ENCODE measurements around the gene NR5A2. TPM values are rescaled to one million over a fixed set of nuclear protein-coding genes. Genes with fewer than 3 reads are reported as not detected.

NR5A2 gene
- total RNA-seq, 1 donor from 2014 or later = not detected

DNA sequence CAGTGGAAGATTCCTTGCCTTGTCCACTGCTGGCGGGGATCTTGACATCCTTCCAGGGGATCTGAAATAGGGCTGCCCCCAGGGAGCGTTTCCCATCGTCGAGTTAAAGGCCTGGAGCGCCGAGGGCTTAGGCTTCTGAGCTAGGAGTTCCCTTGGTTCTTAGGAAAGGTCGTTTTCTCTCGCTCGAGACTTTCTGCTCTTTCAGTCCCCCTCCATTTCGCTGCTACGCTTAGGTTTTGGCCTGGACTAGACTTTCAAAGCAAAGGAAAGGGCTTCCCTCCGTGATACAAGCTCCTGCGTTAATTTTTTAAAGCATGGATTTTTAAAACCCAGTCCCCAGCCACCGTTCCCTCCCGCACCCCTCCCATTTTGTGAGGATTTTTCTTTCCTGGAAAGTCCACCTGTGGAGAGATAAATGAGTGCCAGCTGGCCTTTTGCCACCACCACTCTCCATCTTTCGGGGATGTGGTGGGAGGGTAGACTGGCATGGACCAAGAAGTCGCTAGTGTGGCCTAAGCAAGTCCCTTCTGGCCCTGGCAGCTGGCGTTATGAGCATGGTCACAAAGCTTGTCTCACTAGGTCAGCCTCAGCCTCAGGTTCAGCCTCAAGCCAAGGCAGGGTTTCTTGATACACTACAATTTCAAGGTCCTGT, 9.2 kb downstream of the NR5A2 start:
- Histone ChIP-seq H3K36me3 (ENCODE audit: control insufficient read depth, insufficient read depth, low read length) (no peaks in the 10 kb centered on the region), H3K27me3 (ENCODE audit: control insufficient read depth, insufficient read depth, low read length) (peaks cover 61% of the 10 kb centered on the region), H3K4me3 (ENCODE audit: low read depth, low read length) (no peak overlapping the region)
- TF ChIP-seq, protein P1, sequence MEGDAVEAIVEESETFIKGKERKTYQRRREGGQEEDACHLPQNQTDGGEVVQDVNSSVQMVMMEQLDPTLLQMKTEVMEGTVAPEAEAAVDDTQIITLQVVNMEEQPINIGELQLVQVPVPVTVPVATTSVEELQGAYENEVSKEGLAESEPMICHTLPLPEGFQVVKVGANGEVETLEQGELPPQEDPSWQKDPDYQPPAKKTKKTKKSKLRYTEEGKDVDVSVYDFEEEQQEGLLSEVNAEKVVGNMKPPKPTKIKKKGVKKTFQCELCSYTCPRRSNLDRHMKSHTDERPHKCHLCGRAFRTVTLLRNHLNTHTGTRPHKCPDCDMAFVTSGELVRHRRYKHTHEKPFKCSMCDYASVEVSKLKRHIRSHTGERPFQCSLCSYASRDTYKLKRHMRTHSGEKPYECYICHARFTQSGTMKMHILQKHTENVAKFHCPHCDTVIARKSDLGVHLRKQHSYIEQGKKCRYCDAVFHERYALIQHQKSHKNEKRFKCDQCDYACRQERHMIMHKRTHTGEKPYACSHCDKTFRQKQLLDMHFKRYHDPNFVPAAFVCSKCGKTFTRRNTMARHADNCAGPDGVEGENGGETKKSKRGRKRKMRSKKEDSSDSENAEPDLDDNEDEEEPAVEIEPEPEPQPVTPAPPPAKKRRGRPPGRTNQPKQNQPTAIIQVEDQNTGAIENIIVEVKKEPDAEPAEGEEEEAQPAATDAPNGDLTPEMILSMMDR (IDR thresholded peaks at IDR 0.05; ENCODE audit: insufficient read depth, low read length, severe bottlenecking) = no peak
- DNase-seq (ENCODE audit: low read depth) = no peak
- FAIRE-seq = no peak

DNA sequence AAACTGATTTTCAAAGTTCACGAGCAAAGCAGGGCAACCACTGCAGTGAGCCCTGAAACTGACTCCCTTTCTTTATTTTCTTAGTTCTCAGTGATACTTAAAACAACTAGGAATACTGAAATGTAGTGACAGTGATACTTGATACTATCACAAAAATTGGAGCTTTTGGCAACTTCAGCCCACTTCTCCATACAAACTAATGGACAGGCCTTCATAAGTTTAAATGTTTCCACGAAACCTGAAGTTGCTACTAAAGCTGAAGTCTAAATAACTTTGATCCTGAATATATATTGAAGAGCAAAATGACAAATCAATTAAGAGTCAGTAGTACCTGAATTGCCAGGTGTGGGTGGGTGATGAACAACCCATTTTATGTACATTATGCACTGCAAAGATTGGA, 10.0 kb downstream of the NR5A2 start:
- H3K4me3 ChIP-seq (ENCODE audit: low read depth, low read length) = no peak overlapping the region
- FAIRE-seq (no peak), DNase-seq (ENCODE audit: low read depth) (no peak)
- H3K27me3 ChIP-seq (ENCODE audit: control insufficient read depth, insufficient read depth, low read length) = peaks cover 68% of the 10 kb centered on the region
- H3K36me3 ChIP-seq (ENCODE audit: control insufficient read depth, insufficient read depth, low read length) = no peaks in the 10 kb centered on the region
- TF ChIP-seq, protein P1 (IDR thresholded peaks at IDR 0.05; ENCODE audit: insufficient read depth, low read length, severe bottlenecking) = no peak

DNA sequence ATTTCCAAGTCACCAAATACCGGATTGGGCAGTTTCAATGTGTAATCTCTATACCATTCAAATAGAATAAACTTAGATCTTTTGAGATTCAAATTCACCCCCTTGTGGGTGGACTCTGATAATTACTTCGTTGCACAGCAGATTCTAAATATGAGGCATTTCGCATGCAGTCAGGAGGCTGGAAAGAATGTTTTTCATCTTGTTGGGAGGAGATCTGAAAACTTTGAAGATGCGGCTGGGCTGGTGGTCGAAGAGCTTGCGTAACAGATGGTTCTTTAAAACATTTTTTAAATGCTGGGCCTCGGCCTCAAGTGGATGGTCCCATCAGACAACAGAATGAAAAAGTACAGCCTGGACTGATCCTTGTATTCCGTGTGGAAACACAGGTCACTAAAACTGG, 10.4 kb downstream of the NR5A2 start:
- H3K27me3 ChIP-seq (ENCODE audit: control insufficient read depth, insufficient read depth, low read length) = peaks cover 72% of the 10 kb centered on the region
- DNase-seq (ENCODE audit: low read depth) (no peak), FAIRE-seq (no peak)
- H3K36me3 ChIP-seq (ENCODE audit: control insufficient read depth, insufficient read depth, low read length) = no peaks in the 10 kb centered on the region
- TF ChIP-seq, protein P1 (IDR thresholded peaks at IDR 0.05; ENCODE audit: insufficient read depth, low read length, severe bottlenecking) = no peak
- H3K4me3 ChIP-seq (ENCODE audit: low read depth, low read length) = no peak overlapping the region

DNA sequence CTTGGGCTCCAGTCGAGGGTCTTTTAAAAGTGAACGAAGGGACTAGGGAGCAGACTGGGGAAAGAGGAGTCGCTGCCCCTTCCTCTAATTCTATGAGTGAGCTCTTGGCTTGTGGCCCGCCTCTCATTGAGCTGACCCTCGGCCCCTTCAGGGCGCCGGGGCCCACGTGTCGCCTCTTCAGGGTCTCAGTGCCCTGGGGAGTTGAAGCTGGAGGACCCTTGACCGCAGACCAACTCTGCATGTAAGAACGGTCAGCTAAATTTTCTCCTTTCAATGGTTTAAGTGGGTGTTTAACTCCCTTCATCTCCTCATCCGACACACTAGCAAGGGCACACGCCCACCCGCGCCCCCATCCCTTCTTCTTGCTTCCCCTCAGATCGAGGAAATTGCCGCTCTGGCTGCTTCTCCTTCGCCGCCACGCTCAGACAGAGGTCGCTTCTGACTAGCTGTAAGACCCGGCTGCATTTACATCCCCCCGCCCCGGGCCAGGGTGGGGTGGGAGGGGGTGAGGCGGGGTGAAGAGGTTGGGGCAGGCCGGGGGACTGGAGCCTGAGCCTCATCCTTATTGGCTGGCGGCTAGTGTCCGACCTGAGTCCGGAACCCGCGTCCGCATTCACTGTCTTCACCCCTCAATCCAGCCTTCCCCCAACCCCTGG, 10.9 kb downstream of the NR5A2 start:
- H3K4me3 ChIP-seq (ENCODE audit: low read depth, low read length) = no peak overlapping the region
- TF ChIP-seq, protein P1 (IDR thresholded peaks at IDR 0.05; ENCODE audit: insufficient read depth, low read length, severe bottlenecking) = no peak
- no peak for DNase-seq (ENCODE audit: low read depth)
- FAIRE-seq = no peak
- H3K36me3 ChIP-seq (ENCODE audit: control insufficient read depth, insufficient read depth, low read length) = no peaks in the 10 kb centered on the region
- peaks cover 74% of the 10 kb centered on the region for H3K27me3 ChIP-seq (ENCODE audit: control insufficient read depth, insufficient read depth, low read length)

DNA sequence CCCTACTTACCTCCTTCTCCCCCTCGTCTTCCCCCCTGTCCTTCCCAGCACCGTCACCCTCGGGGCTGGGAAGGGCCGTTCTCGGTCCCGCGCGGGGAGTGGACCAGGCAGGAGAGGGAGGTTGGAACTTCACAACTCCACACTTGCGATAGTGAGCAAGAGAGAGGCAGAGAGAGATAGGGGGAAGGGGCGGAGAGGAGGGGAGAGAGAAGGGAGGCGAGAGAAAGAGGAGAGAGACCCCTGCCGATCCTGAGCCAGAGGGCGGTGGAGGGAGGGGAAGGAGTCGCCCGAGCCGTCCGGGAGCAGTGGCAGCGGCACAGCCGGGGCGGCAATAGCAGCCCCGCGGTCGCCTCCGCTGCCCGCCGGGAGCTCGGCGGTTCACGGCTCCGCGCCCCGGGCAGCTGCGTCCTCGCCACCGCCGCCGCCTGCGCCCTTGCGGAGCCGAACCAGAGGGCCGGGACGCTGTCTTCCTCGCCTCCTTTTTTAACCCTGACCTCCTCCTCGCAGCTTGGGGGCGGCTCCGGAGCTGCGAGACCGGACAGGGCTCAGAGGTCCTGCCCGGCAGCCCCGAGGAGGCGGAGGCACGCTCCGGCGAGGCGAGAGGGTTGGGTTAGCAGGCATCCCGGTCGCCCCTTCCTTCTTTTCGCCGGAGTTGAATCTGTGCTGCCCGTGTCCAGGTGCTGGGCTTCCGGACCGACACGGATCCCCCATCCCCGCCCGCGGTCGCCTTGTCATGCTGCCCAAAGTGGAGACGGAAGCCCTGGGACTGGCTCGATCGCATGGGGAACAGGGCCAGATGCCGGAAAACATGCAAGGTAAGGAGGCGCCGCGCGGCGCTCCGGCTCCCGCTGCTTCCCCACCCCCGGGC, 11.7 kb downstream of the NR5A2 start:
- no peak for FAIRE-seq
- TF ChIP-seq, protein P1 (IDR thresholded peaks at IDR 0.05; ENCODE audit: insufficient read depth, low read length, severe bottlenecking) = no peak
- Histone ChIP-seq H3K4me3 (ENCODE audit: low read depth, low read length) (peak overlapping the region; percentile 25), H3K36me3 (ENCODE audit: control insufficient read depth, insufficient read depth, low read length) (no peaks in the 10 kb centered on the region), H3K27me3 (ENCODE audit: control insufficient read depth, insufficient read depth, low read length) (peaks cover 73% of the 10 kb centered on the region)
- no peak for DNase-seq (ENCODE audit: low read depth)
